ENCODE results near the gene ADRA2A.
A peak's percentile ranks its signal among the peaks of the same experiment; 100 is the strongest.

The ADRA2A gene

DNA sequence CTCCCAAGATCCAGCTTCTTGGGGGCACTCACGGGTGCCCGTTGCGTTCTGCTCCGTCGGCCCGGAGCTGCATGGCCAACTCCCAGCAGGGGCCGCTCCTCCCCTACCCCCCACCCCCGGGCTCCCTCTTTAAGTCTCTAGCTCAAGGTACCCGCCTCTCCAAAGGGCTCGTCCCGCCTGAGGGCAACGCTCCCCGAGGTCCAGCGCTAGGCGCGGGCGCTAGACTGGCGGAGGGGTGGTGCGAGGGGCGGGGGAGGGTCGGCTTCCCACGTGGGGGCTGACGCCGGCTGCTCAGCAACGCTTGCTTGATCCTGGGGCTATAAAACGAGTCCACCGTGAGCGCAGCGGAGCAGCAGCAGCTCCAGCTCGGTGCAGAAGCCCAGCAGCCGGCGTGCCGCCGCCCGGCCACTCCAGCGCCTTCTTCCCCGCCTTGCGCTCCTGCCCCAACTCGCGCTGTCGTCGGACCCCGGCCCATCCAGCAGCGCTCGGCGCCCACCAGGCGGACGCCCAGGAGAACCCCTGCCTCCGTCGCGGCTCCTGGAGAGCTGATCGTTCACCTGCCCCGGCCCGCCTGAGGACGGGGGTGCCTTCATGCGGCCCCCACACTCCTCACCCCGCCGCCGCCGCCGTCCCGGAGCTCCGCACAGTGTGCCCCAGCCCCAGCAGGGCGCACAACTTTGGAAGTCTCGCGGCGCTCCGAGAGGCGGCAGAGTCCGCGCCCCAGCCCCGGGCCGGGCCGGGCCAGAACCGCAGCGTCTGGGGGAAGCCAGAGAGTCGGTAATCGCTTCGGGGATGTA is at the start of gene ADRA2A:
Gene ADRA2A (plus strand): TSS at position 348 of the 797 bp plus-strand sequence. CDS start 968 bp downstream, outside the sequence.
- peak; percentile 87 for DNase-seq (ENCODE audit: low spot score)

DNA sequence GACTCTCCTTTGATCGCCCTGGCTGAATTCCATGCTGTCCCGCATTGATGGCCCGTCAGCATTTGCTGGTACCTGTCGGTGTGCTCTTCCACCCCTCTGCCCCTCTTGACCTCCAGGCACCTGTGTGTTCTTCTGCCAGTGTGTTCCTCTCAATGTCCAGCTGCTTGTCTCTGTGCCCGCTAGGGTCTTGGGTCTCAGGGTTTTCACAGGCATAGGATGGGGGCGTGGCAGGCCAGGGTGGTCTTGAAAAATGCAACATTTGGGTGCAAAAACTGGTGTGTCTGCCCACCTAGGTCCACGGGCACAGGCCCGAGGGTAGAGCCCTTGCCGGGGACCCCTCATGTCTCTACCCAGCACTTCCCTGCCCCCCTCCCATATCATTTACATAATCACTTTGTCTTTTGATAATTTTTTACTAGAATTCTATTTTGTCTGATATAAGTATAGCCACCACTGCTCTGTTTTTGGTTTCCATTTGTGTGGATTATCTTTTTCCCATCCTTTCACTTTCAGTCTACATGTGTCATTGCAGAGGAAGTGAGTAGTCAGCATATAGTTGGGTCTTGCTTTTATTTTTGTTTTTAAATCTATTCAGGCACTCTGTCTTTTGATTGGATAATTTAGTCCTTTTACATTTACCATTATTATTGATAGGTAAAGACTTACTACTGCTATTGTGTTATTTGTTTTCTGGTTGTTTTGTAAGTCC is 46.6 kb upstream of the ADRA2A start:
- DNase-seq (ENCODE audit: low spot score) = no peak

DNA sequence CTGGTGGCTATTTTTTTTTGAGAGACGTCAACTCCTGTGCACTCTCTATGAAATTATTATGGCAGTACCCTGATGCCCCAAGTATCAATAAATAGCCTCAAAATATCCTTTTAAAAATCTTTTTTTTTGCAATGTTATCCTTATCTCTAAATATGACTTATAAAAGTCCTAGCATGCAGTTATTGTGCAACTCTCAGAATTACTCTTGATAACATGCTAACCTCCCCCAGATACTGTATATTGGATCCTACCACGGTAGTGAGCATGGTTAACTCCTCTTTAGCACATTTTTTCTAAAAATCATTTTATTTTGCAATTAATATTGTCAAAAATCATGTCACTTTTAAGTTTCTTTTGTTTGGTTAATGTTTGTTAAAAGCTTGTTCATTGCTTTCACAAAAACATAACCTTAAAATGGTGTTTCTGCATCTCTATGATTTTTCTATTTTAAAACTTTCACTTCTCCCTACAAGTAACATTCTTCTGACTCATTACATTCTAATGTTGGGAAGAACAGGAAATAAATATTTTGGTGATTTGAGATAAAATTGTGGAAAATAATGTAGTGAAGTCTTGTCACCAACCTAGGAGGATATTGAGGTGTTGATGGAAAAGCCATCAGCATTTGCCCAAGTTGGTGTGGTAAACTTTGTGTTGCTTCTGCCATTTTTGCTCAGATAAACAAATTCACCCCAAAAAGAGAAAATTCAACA is 42.1 kb upstream of the ADRA2A start:
- DNase-seq (ENCODE audit: low spot score) = no peak

DNA sequence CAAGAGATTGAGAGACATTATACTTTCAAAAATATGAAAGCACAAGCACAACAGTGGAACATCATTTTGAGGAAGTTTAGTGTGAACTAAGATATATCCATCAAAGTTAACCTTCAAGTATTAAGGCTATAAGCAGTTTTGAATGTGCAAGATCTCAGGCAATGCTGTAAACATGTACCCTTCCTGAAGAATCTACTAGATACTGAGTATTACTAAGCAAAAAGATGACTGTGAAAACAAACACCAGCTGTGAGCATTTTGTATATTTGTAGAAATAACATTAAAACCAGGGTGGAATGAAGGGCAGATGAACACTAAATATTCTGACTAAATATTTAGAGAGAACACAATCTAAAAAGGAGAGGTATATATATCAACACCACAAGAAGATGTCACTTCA is 41.3 kb upstream of the ADRA2A start:
- no peak for DNase-seq (ENCODE audit: low spot score)

DNA sequence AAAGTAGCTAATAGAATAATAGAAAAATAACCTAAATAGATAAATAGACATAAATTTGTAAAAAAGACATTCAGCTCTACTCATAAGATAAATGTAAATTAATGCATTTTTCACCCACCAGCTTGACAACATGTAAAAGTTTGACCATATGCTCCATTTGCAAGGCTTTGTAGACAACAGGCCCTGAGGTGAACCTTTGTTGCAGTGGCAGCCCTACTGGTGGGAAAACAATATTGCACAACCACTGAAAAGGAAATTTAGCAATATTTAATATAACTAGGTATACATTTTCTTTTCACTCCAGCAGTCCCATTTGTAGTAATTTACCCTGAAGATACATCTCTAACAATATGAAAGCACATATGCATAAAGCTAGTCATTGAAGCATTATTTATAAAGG is 39.0 kb upstream of the ADRA2A start:
- no peak for DNase-seq (ENCODE audit: low spot score)

DNA sequence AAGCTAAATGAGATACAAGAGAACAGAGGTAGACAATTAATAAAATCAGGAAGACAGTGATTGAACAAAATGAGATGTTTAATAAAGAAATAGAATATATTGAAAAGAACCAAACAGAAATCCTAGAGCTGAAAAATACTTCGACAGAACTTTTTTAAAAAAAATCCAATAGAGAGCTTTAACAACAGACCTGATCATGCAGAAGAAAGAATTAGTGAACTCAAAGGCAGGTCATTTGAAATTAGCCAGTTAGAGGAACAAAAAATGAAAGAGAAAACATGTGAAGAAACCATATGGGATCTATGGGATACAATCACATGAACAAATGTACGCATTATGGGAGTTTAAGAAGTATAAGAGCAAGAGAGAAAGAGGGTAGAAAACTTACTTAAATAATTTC is 37.3 kb upstream of the ADRA2A start:
- DNase-seq (ENCODE audit: low spot score) = no peak

DNA sequence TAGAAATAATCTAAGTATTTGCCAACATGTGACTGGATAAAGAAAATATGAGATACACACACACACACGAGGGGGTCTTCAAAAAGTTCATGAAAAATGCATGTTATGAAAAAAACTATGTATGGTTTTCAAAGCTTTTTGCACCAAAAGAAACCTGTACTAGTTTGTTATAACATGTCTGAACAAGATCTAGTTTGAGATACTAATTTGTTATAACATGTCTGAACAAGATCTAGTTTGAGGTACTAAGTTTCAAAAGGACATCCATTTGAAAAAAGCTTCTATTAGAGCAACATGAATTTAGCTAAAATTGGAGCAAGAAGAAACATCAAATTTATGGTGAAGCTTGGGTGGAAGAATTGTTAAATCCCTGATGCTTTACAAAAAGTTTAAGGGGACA is 19.8 kb upstream of the ADRA2A start:
- no peak for DNase-seq (ENCODE audit: low spot score)

DNA sequence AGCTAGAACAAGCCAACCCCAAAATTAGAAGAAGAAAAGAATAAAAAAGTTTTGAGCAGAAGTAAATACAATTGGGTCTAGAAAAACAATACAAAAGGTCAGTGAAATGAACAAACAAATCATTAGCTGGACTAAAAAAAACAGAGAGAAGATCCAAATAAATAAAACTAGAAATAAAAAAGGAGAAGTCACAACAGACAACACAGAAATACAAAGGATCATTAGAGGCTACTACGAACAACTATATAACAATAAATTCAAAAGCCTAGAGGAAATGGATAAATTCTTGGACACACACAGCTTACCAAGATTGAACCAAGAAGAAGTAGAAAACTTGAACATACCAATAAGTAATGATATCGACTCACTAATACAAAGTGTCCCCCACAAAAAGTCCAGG is 13.4 kb upstream of the ADRA2A start:
- no peak for DNase-seq (ENCODE audit: low spot score)

DNA sequence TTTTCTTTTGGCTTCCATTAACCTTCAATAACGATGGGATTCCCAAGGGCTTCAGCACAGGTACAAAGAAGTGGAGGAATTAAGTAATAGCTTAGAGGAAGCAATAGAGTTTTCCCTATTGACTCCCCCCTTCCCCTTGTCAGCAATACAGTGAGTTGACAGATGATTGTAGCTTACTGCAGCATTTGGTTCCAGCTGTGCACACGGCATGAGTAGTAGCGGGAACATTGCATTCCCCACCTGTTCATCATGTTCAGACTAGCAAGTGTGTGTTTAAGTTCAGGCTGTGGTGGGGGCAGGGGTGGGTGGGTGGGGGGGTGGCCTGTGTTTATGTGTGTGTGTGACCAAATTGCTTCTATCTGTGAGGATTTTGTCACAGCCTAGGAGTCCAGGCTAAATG is 4.6 kb upstream of the ADRA2A start:
- no peak for DNase-seq (ENCODE audit: low spot score)

DNA sequence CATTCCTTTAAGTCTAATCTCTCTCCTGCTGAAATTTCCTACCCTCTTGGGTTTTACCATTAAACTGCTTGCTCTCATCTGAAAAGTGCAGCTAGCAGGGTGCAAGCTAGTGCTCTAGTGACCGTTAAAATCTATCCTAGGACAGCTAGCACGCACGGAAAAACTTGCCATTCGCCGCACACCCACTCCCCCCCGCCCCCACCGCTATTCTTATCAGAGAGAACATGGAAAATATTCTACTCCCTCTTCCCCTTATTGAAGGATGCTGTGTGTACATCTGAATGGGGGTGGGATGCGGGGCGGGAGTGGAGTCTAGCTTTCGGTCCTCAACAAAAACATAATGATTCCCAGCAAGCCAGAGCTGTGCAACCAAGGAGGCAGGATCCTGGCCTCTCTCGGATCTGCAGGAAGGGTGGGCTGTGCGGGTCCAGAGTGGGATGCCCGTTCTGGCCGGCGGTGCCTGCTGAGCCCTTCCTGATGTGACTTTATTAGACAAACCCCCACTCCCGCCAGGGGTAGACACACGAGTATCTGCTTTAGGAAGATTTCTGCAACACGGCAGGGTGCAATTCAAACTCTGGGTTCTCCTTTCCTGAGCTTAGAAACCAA is 1.1 kb upstream of the ADRA2A start:
- no peak for DNase-seq (ENCODE audit: low spot score)

DNA sequence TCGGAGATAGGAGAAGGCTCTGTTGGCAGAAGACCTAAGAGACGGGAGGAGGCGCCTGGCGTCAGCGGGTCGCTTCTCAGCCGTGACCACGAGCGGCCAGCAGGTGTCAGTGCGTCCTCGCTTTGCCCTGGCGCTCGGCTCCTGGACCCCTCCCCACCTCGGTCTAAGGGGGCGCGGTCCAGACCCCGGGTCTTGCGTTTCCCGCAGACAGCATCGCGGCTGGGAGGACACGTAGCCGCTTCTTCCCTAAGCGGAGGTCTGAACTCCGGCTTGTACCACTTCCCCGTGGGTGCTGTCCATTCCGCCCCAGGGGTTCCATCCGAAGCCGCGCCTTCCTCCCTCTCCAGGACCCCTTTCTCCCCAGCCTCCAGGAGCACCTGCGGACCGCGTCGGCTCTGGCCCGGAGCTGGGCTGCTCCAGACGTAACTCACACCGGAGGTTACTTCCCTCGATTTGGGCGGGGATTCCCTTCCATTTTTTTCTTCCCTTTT is 593 bp upstream of the ADRA2A start:
- DNase-seq (ENCODE audit: low spot score) = peak; percentile 93

DNA sequence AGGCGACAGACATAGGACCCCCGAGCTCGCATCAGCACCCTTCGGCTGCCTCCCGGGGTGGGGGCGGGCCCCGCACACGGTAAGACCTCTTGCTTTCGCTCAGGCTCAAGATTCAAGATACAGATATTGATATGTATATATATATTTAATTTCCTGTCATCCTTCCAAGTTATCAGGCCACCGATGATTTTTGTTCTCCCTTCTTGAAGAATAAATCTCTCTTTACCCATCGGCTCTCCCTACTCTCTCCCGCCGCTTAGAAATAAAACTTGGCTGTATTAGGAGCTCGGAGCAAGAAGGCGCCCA is 603 bp downstream of the ADRA2A start:
- no peak for DNase-seq (ENCODE audit: low spot score)

DNA sequence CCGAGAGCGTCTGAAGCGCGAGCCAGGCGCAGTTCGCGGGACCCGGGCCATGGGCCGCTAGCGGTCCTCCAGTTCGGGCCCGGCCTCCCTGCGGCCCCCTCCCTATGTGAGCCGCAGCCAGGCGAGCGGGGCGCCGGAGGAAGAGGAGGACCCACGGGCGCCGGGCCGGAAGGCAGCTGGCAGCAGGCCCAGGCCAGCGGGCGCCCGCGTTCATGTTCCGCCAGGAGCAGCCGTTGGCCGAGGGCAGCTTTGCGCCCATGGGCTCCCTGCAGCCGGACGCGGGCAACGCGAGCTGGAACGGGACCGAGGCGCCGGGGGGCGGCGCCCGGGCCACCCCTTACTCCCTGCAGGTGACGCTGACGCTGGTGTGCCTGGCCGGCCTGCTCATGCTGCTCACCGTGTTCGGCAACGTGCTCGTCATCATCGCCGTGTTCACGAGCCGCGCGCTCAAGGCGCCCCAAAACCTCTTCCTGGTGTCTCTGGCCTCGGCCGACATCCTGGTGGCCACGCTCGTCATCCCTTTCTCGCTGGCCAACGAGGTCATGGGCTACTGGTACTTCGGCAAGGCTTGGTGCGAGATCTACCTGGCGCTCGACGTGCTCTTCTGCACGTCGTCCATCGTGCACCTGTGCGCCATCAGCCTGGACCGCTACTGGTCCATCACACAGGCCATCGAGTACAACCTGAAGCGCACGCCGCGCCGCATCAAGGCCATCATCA is 1.1 kb downstream of the ADRA2A start:
- DNase-seq (ENCODE audit: low spot score) = peak; percentile 55

DNA sequence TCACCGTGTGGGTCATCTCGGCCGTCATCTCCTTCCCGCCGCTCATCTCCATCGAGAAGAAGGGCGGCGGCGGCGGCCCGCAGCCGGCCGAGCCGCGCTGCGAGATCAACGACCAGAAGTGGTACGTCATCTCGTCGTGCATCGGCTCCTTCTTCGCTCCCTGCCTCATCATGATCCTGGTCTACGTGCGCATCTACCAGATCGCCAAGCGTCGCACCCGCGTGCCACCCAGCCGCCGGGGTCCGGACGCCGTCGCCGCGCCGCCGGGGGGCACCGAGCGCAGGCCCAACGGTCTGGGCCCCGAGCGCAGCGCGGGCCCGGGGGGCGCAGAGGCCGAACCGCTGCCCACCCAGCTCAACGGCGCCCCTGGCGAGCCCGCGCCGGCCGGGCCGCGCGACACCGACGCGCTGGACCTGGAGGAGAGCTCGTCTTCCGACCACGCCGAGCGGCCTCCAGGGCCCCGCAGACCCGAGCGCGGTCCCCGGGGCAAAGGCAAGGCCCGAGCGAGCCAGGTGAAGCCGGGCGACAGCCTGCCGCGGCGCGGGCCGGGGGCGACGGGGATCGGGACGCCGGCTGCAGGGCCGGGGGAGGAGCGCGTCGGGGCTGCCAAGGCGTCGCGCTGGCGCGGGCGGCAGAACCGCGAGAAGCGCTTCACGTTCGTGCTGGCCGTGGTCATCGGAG is 1.8 kb downstream of the ADRA2A start:
- DNase-seq (ENCODE audit: low spot score) = peak; percentile 46

DNA sequence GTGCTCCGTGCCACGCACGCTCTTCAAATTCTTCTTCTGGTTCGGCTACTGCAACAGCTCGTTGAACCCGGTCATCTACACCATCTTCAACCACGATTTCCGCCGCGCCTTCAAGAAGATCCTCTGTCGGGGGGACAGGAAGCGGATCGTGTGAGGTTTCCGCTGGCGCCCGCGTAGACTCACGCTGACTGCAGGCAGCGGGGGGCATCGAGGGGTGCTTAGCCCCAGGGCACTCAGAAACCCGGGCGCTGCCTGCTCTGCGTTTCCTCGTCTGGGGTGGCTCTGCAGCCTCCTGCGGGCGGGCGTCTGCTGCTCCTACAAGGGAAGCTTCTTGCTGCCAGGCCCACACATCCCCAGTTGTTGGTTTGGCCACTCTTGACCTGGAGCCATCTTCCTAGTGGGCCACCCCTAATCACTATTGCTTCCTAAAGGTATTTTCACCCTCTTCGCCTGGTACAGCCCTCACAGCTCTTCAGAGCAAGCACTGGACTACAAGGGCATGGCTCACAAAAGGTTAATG is 2.5 kb downstream of the ADRA2A start:
- peak; percentile 41 for DNase-seq (ENCODE audit: low spot score)

DNA sequence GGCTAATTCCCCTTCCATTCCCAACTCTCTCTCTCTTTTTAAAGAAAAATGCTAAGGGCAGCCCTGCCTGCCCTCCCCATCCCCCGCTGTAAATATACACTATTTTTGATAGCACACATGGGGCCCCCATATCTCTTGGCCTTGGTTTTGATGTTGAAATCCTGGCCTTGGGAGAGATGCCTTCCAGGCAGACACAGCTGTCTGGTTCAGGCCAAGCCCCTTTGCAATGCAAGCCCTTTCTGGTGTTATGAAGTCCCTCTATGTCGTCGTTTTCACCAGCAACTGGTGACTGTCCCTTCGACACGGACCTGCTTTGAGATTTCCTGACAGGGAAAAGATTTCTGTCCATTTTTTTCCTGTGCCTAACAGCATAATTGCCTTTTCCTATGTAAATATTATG is 3.0 kb downstream of the ADRA2A start:
- DNase-seq (ENCODE audit: low spot score) = peak; percentile 31

DNA sequence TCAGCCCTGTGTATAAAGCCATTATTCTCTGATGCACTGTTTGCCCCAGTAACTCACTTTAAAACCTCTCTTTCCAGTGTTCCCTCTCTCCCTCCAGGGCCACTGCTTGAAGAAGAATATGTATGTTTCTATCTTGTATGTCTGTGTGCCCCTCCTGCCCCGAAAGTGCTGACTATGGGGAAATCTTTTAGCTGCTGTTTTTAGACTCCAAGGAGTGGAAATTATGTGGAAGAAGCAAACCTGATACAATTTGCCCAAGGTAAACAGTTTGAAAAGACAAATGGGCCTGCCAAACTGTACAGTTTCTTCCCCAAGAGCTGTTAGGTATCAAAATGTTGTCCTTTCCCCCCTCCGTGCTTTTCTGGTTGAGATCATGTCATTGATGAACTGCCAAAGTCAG is 3.4 kb downstream of the ADRA2A start:
- no peak for DNase-seq (ENCODE audit: low spot score)

DNA sequence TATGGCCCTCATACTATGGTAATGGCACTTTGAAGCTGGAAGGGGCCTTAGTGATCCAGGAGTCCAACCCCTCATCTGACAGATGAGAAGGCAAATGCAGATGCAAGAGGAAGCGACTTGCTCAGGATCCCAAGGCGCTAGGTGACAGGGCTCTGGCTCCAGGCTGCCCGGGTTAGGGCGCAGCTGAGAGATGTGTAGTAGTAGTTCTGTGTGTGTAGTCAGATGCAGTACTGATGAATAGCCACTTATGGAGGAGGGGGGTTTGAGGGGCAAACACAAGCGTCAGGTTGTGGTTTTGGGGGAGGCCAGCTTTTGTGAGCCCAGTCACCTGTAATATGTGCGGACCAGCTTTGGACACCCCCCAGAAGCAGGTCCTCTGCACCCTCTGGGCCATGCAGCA is 4.8 kb downstream of the ADRA2A start:
- no peak for DNase-seq (ENCODE audit: low spot score)

DNA sequence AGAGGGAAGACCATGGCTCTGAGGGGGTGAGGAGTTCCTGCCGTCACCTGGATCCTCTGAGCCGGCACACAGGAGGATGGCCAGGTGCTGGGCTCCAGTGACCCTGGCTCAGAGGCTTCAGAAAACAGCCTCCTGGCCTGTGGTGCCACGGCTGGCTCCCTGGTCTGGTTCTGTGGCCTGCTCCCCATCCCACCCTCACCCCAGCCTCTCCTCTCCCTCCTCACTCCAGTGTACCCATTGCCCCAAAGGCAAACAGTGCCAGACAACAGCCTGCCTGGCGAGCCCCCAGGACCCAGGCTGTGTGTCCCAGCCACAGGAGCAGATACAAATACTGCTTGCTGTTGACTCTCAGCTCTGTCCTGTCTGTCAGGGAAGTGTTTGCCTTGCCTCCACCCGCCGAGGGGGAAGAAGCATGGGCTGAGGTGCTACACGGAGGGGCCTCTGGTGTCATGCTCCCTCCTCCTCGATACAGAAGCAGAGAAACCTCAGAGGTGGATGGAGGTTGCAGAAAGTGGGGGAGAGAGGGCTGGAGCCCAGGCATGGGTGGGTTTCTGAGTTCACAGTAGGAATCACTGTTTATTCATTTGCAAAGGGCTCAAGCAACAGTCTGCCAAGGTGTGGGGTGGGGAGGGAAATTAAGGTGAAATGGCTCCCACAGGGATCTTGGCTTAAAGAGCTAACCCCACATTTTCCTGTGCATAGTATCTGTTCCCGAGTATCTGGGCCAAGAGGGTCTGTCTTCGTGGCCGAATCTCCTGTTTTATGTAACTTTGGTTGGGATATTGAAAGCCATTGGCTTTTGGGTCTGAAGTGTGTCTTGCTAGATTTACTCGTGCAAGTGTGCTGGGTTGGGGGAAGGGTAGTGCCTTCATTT is 5.5 kb downstream of the ADRA2A start:
- DNase-seq (ENCODE audit: low spot score) = peak; percentile 39
